ENCODE measurements around the gene VPS41.

VPS41 gene

GRCh38 chr7:38716397-38716796 is 192.6 kb downstream of the VPS41 start:
- DNase-seq = no peak

GRCh38 chr7:38709123-38709522 is 199.9 kb downstream of the VPS41 start:
- no peak for DNase-seq

- DNase-seq = no peak
Measured at GRCh38 chr7:38704751-38705150, 204.2 kb downstream of the VPS41 start.

GRCh38 chr7:38704041-38704547 is 204.9 kb downstream of the VPS41 start:
- DNase-seq = no peak

GRCh38 chr7:38703093-38703492 is 205.9 kb downstream of the VPS41 start:
- DNase-seq = no peak

GRCh38 chr7:38702002-38702535 is 206.9 kb downstream of the VPS41 start:
- no peak for DNase-seq

GRCh38 chr7:38700116-38700515 is 208.9 kb downstream of the VPS41 start:
- no peak for DNase-seq

GRCh38 chr7:38699471-38699870 is 209.5 kb downstream of the VPS41 start:
- DNase-seq = no peak

- no peak for DNase-seq
Measured at GRCh38 chr7:38694326-38694725, 214.7 kb downstream of the VPS41 start.

GRCh38 chr7:38686888-38687287 is 222.1 kb downstream of the VPS41 start:
- no peak for DNase-seq

- no peak for DNase-seq
Measured at GRCh38 chr7:38685851-38686250, 223.1 kb downstream of the VPS41 start.

- DNase-seq = no peak
Measured at GRCh38 chr7:38682606-38683005, 226.4 kb downstream of the VPS41 start.

GRCh38 chr7:38681882-38682281 is 227.1 kb downstream of the VPS41 start:
- DNase-seq = no peak

- DNase-seq = no peak
Measured at GRCh38 chr7:38679419-38679818, 229.6 kb downstream of the VPS41 start.

- DNase-seq = no peak
Measured at GRCh38 chr7:38678698-38679054, 230.3 kb downstream of the VPS41 start.

GRCh38 chr7:38677981-38678697 is 230.9 kb downstream of the VPS41 start:
- DNase-seq = no peak

- peak; percentile 5 to 7 for DNase-seq
Measured at GRCh38 chr7:38675494-38676106, 233.4 kb downstream of the VPS41 start.

GRCh38 chr7:38674513-38674912 is 234.5 kb downstream of the VPS41 start:
- no peak for DNase-seq

- DNase-seq = no peak
Measured at GRCh38 chr7:38673795-38674194, 235.2 kb downstream of the VPS41 start.

Data from SHP77 (cell line).